Glomerular endothelial cell (primary cell): ENCODE data around the gene ASIC3. TPM values are rescaled to one million over a fixed set of nuclear protein-coding genes. Genes with fewer than 3 reads are reported as not detected.

Source experiments
- DNase-seq: peaks from one replicate; pipeline ENCODE4 v3.0.0-alpha.2; 2011; ENCODE audit warnings: low read depth, low spot score; ENCODE audit errors: extremely low read depth
- total RNA-seq: library from RNA; depleted of rRNA; stranded (reverse); fragments of >200 nt; gene quantifications from 2 replicates; pipeline ENCODE4 v1.2.3, GENCODE V29; 2015

ASIC3 gene
- total RNA-seq, 1 donor from 2014 or later = 1.6 TPM

GRCh38 chr7:151056666-151057505 is 8.6 kb downstream of the ASIC3 start:
- no peak for DNase-seq

GRCh38 chr7:151057506-151057988 is 9.2 kb downstream of the ASIC3 start, which contains the start of gene CDK5:
Gene CDK5 (minus strand): TSS chr7:151057897. CDS start chr7:151057848, 49 bp downstream.
- no peak for DNase-seq

- DNase-seq = peak; percentile 96
Measured at GRCh38 chr7:151057989-151058780, 9.9 kb downstream of the ASIC3 start.

GRCh38 chr7:151058781-151059366 is 10.5 kb downstream of the ASIC3 start:
- no peak for DNase-seq

GRCh38 chr7:151059367-151060112 is 11.2 kb downstream of the ASIC3 start, which contains the start of gene SLC4A2:
Gene SLC4A2 (plus strand): TSS chr7:151059589. CDS start chr7:151061988, 2,399 bp downstream.
- no peak for DNase-seq

- no peak for DNase-seq
Measured at GRCh38 chr7:151060113-151060415, 11.7 kb downstream of the ASIC3 start.

GRCh38 chr7:151060416-151061212 is 12.3 kb downstream of the ASIC3 start:
- no peak for DNase-seq

GRCh38 chr7:151061213-151062110 is 13.1 kb downstream of the ASIC3 start:
- DNase-seq = no peak

- DNase-seq = no peak
Measured at GRCh38 chr7:151062111-151062398, 13.7 kb downstream of the ASIC3 start.

- no peak for DNase-seq
Measured at GRCh38 chr7:151062399-151063211, 14.3 kb downstream of the ASIC3 start.

GRCh38 chr7:151063212-151063561 is 14.9 kb downstream of the ASIC3 start:
- DNase-seq = no peak

GRCh38 chr7:151064454-151064853 is 16.1 kb downstream of the ASIC3 start:
- DNase-seq = no peak

- no peak for DNase-seq
Measured at GRCh38 chr7:151064993-151065392, 16.7 kb downstream of the ASIC3 start.

GRCh38 chr7:151065516-151065915 is 17.2 kb downstream of the ASIC3 start:
- no peak for DNase-seq

GRCh38 chr7:151066273-151066974 is 18.1 kb downstream of the ASIC3 start:
- DNase-seq = no peak

GRCh38 chr7:151068069-151068773 is 19.9 kb downstream of the ASIC3 start:
- DNase-seq = no peak
